ENCODE results near the gene HIGD1A.

The HIGD1A gene

DNA sequence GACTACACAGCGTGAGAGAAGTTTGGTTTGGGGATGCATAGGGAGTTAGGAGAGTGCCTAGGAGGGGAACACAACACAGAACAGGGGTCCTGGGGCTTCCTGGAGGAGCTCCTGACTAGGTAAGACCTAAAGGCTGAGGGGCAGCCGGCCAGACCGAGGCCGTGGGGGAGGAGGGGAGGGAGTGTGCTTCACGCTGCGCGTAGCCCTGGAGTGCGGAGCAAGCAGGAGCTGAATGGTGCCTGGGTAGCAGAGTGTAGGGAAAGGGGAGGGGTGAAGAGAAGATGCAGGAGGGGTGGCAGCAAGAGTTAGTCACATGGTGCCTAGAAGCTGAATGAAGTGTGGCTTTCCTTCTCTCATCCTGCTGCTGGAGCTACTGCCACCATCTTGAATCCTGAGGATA is 69.3 kb downstream of the HIGD1A start:
- DNase-seq (ENCODE audit: low read depth in 3 of 3) = no peak

DNA sequence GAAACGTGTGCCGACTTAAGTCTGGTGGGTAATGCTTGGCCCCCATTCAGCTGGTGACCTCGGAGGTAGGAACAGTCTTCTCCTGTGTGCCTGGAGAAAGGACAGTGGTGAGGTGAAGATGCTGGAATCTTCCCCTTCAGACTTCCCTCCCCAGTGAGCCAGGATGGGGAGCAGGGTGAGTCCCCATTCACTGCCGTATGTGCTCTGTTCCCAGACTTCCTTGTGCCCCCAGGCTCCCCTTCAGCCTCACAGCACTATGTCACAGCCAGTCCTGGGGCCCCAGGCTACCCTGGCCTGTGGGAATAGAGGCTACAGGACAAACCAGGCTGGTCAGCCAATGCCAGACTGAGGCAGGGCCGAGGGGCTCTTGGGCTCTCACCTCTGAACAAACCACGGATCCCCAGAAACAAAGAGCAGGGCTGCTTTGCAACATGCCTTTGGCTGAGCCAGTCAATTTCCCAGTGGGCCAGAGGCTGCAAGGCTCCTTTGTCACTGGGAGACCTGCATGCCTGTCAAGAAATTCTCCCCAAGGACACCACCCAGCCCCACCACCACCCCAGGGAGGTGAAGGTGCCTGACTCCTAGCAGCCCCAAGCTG is 69.9 kb downstream of the HIGD1A start:
- DNase-seq (ENCODE audit: low read depth in 3 of 3) = no peak

DNA sequence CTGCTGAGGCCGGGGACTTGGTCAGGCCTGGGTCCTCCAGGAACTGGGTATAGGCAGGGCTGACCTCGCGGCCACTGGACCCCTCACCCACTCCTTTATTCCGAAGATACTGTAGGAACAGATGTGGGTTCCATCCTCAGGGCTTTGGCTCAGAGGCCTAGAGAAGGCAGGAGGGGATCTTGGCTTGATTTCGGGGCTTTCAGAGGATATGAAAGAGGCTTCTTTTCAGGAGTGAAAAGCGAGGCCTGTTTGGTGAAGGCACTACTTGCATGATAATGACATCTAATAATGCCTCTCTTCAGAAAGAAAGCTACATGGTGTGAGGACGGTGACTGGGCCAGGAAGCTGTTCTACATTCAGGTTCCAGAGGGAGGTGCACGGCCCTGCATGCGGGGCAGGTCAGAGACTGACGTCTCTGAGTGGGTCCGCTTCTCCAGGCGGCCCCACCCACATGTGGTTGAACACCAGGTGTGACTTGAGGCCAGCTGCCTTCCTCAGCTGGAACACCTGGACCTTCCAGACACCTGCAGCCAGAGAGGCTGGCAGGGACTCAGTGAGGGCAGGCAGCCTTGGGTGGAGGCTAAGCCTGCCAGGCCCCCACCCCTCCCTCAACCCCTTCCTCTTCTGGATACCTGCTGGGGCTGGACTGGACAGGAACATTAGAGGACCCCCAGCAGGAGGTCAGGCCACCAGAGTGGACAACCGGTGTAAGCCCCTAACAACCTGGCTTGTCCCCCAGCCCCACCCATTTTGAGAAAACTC is 70.6 kb downstream of the HIGD1A start:
- DNase-seq (ENCODE audit: low read depth in 3 of 3) = no peak
